ENCODE measurements around the gene ATP6V0B. TPM values are rescaled to one million over a fixed set of nuclear protein-coding genes. Genes with fewer than 3 reads are reported as not detected.
A peak's percentile ranks its signal among the peaks of the same experiment; 100 is the strongest.

Gene ATP6V0B
- polyA plus RNA-seq, 1 experiment, result 186 TPM

- no peak for DNase-seq (ENCODE audit: low read depth)
- POLR2A ChIA-PET, result no interaction called here
- CTCF ChIA-PET, result interaction anchor here (0.7 to 1.3 kb wide), 2 partner anchors 9 to 45 kb away, joined by 3 read pairs; no protein-coding TSS in a partner anchor
- TF ChIP-seq CTCF (IDR thresholded peaks at IDR 0.05; ENCODE audit: insufficient read depth, low read depth, low read length), result no peak
- peak overlapping the region; percentile 68 for H3K4me3 ChIP-seq (ENCODE audit: low read depth, low read length)
- H3K27me3 ChIP-seq (ENCODE audit: control insufficient read depth, insufficient read depth, low read length), result no peaks in the 10 kb centered on the region
- H3K36me3 ChIP-seq (ENCODE audit: control insufficient read depth, insufficient read depth, low read length), result peaks cover 15% of the 10 kb centered on the region
These were observed 4.9 kb downstream of the ATP6V0B start for GRCh38 chr1:43979528-43980254.

- DNase-seq (ENCODE audit: low read depth), result no peak
- Histone ChIP-seq H3K27me3 (ENCODE audit: control insufficient read depth, insufficient read depth, low read length) (no peaks in the 10 kb centered on the region), H3K36me3 (ENCODE audit: control insufficient read depth, insufficient read depth, low read length) (peaks cover 20% of the 10 kb centered on the region), H3K4me3 (ENCODE audit: low read depth, low read length) (peak overlapping the region; percentile 68)
- no peak for TF ChIP-seq CTCF (IDR thresholded peaks at IDR 0.05; ENCODE audit: insufficient read depth, low read depth, low read length)
- CTCF ChIA-PET, result interaction anchor here (0.7 to 1.3 kb wide), 2 partner anchors 9 to 45 kb away, joined by 3 read pairs; no protein-coding TSS in a partner anchor
- POLR2A ChIA-PET, result no interaction called here
These were observed 5.7 kb downstream of the ATP6V0B start for GRCh38 chr1:43980255-43981134.

GRCh38 chr1:43981135-43981491 lies 6.4 kb downstream of the ATP6V0B start:
- Histone ChIP-seq H3K4me3 (ENCODE audit: low read depth, low read length) (no peak overlapping the region), H3K27me3 (ENCODE audit: control insufficient read depth, insufficient read depth, low read length) (no peaks in the 10 kb centered on the region), H3K36me3 (ENCODE audit: control insufficient read depth, insufficient read depth, low read length) (peaks cover 20% of the 10 kb centered on the region)
- ChIA-PET CTCF (no interaction called here), POLR2A (no interaction called here)
- no peak for DNase-seq (ENCODE audit: low read depth)
- no peak for TF ChIP-seq CTCF (IDR thresholded peaks at IDR 0.05; ENCODE audit: insufficient read depth, low read depth, low read length)

GRCh38 chr1:43981636-43982035 lies 6.9 kb downstream of the ATP6V0B start:
- ChIA-PET POLR2A (no interaction called here), CTCF (no interaction called here)
- Histone ChIP-seq H3K4me3 (ENCODE audit: low read depth, low read length) (no peak overlapping the region), H3K27me3 (ENCODE audit: control insufficient read depth, insufficient read depth, low read length) (no peaks in the 10 kb centered on the region), H3K36me3 (ENCODE audit: control insufficient read depth, insufficient read depth, low read length) (peaks cover 20% of the 10 kb centered on the region)
- DNase-seq (ENCODE audit: low read depth), result no peak
- TF ChIP-seq CTCF (IDR thresholded peaks at IDR 0.05; ENCODE audit: insufficient read depth, low read depth, low read length), result no peak

DNA sequence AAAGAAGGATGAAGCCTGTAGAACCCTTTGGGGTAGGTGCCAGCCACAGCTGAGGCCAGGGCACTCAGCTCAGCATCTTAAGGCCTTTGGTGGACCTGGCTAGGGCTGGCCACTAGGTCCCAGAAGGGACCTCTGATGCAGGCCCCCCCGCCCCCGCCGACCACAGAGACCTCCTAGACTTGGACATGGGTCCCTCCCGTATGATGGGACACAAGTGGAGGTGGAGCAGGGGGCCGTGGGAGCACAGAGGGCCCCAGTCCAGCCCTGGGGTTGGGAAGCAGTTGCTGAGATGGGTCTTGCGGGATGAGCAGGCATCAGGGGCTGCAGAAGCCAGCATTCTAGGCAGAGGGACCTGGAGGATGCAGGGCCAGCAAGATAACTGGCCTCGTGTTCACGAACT lies 7.5 kb downstream of the ATP6V0B start:
- POLR2A ChIA-PET, result no interaction called here
- no peak for TF ChIP-seq CTCF (IDR thresholded peaks at IDR 0.05; ENCODE audit: insufficient read depth, low read depth, low read length)
- CTCF ChIA-PET, result no interaction called here

More for the DNA sequence above, 7.5 kb downstream of the ATP6V0B start:
- Histone ChIP-seq H3K36me3 (ENCODE audit: control insufficient read depth, insufficient read depth, low read length) (peaks cover 17% of the 10 kb centered on the region), H3K4me3 (ENCODE audit: low read depth, low read length) (no peak overlapping the region), H3K27me3 (ENCODE audit: control insufficient read depth, insufficient read depth, low read length) (no peaks in the 10 kb centered on the region)
- no peak for DNase-seq (ENCODE audit: low read depth)
